Upper lobe of right lung (tissue), 1 donor: ENCODE results near the gene NCAPD2. TPM values are rescaled to one million over a fixed set of nuclear protein-coding genes. Genes with fewer than 3 reads are reported as not detected.
"Not testable (repeated sequence)": the region's sequence is repeated elsewhere in the genome, so short reads cannot be mapped to it uniquely, and the experiment has no call there.

Experiments used
- ATAC-seq: fragments of 200-7000 bp; cut with Tn5 transposase; one replicate; pipeline ENCODE4 v1.9.1; 2020; ENCODE audit warnings: mild to moderate bottlenecking, moderate library complexity
- DNase-seq: peaks from one replicate; pipeline ENCODE4 v3.0.0-alpha.2; 2020
- H3K27ac ChIP-seq: fragments of 200-600 bp; one replicate; pipeline ENCODE4 v1.8.0; 2022
- H3K27me3 ChIP-seq: fragments of 200-600 bp; one replicate; pipeline ENCODE4 v1.8.0; 2022; ENCODE audit warnings: mild to moderate bottlenecking
- H3K36me3 ChIP-seq: fragments of 200-600 bp; one replicate; pipeline ENCODE4 v1.8.0; 2022
- H3K4me1 ChIP-seq: fragments of 200-600 bp; one replicate; pipeline ENCODE4 v1.8.0; 2022
- H3K4me3 ChIP-seq: fragments of 200-600 bp; one replicate; pipeline ENCODE4 v1.8.0; 2022; ENCODE audit warnings: mild to moderate bottlenecking
- H3K9me3 ChIP-seq: fragments of 200-600 bp; one replicate; pipeline ENCODE4 v1.8.0; 2022
- CTCF ChIP-seq: fragments of 200-600 bp; IDR thresholded peaks from one replicate; pipeline ENCODE4 v1.8.0; 2022; ENCODE audit warnings: antibody characterized with exemption
- intact Hi-C: fragments of 100-400 bp; cut with DNase I; formaldehyde crosslinking; loops from one replicate; pipeline ENCODE4 v1.11.0; 2022
- total RNA-seq: library from RNA; stranded (reverse); fragmentation: NEBNext Ultra II Directional; extraction: Animal tissue kit (Norgen Biotek cat#: 25700); gene quantifications from one replicate; pipeline ENCODE4 v1.2.1, GENCODE V29; 2021
- donor health status: DM: no; HTN: yes; CAD: no; lungs with severe emphysema.

The NCAPD2 gene
- total RNA-seq, 1 donor from 2014 or later = 26.7 TPM

- Histone ChIP-seq H3K4me1 (peaks cover 50% of the 10 kb centered on the region), H3K4me3 (no peak overlapping the region), H3K27ac (peak overlapping the region; percentile 73), H3K9me3 (no peaks in the 10 kb centered on the region), H3K36me3 (peaks cover 25% of the 10 kb centered on the region), H3K27me3 (no peaks in the 10 kb centered on the region)
- ATAC-seq = no peak
- TF ChIP-seq CTCF = no peak
- intact Hi-C loops = no loop called here
- no peak for DNase-seq
Observed at GRCh38 chr12:6552140-6552551, 58.2 kb downstream of the NCAPD2 start.

GRCh38 chr12:6553051-6553868, 59.4 kb downstream of the NCAPD2 start:
- peak overlapping the region; percentile 87 for H3K4me3 ChIP-seq
- peaks cover 20% of the 10 kb centered on the region for H3K36me3 ChIP-seq
- intact Hi-C loops = no loop called here
- DNase-seq (no peak), ATAC-seq (peak; percentile 1)
- peaks cover 50% of the 10 kb centered on the region for H3K4me1 ChIP-seq
- H3K27me3 ChIP-seq = no peaks in the 10 kb centered on the region
- no peaks in the 10 kb centered on the region for H3K9me3 ChIP-seq
- H3K27ac ChIP-seq = peak overlapping the region; percentile 73
- no peak for TF ChIP-seq CTCF

- peaks cover 50% of the 10 kb centered on the region for H3K4me1 ChIP-seq
- DNase-seq = peak; percentile 82
- intact Hi-C loops = no loop called here
- no peaks in the 10 kb centered on the region for H3K27me3 ChIP-seq
- peaks cover 26% of the 10 kb centered on the region for H3K36me3 ChIP-seq
- H3K27ac ChIP-seq = peak overlapping the region; percentile 77
- H3K4me3 ChIP-seq = peak overlapping the region; percentile 87
- peak; percentile 73 for ATAC-seq
- H3K9me3 ChIP-seq = no peaks in the 10 kb centered on the region
- TF ChIP-seq CTCF = peak; percentile 61
Observed at GRCh38 chr12:6554168-6555017, 60.5 kb downstream of the NCAPD2 start.

- intact Hi-C loops = no loop called here
- Histone ChIP-seq H3K4me1 (peaks cover 50% of the 10 kb centered on the region), H3K27ac (peak overlapping the region; percentile 77)
Observed at GRCh38 chr12:6555018-6555691, 61.3 kb downstream of the NCAPD2 start.

GRCh38 chr12:6556496-6556817, 62.6 kb downstream of the NCAPD2 start:
- Histone ChIP-seq H3K4me1 (peaks cover 39% of the 10 kb centered on the region), H3K36me3 (peaks cover 44% of the 10 kb centered on the region), H3K4me3 (peak overlapping the region; percentile 87), H3K27ac (peak overlapping the region; percentile 77)
- ATAC-seq, H3K9me3 ChIP-seq, intact Hi-C loops, DNase-seq, H3K27me3 ChIP-seq: not testable (repeated sequence)

More at GRCh38 chr12:6555018-6555691, 61.3 kb downstream of the NCAPD2 start:
- Histone ChIP-seq H3K9me3 (no peaks in the 10 kb centered on the region), H3K36me3 (peaks cover 31% of the 10 kb centered on the region), H3K27me3 (no peaks in the 10 kb centered on the region), H3K4me3 (peak overlapping the region; percentile 87)
- no peak for TF ChIP-seq CTCF
- ATAC-seq (no peak), DNase-seq (no peak)
